ENCODE measurements around the gene PDZK1IP1.

GRCh38 chr1:47137925-47138615 lies 51.8 kb downstream of the PDZK1IP1 start:
- TF ChIP-seq RAD21 (conservative IDR thresholded peaks at IDR 0.05) (no peak), CTCF (IDR thresholded peaks at IDR 0.05; ENCODE audit: poor library complexity, severe bottlenecking) (no peak), EZH2 (IDR thresholded peaks at IDR 0.05; ENCODE audit: borderline replicate concordance, insufficient read depth, low read length, poor library complexity, severe bottlenecking) (no peak), SMC3 (conservative IDR thresholded peaks at IDR 0.05; ENCODE audit: poor library complexity) (no peak), MXI1 (conservative IDR thresholded peaks at IDR 0.05; ENCODE audit: poor library complexity, severe bottlenecking) (no peak)

All from neural cell (in vitro differentiated cells).